Gastroesophageal sphincter (tissue), 3 donors: ENCODE results near the gene PLOD1.
"Not testable (repeated sequence)": the region's sequence is repeated elsewhere in the genome, so short reads cannot be mapped to it uniquely, and the experiment has no call there.

Experiments used
- EP300 ChIP-seq: sonication (generic); formaldehyde crosslinking; IDR thresholded peaks from one replicate; pipeline ENCODE4 v1.6.1; 2017; ENCODE audit warnings: antibody characterized with exemption, mild to moderate bottlenecking
- POLR2A ChIP-seq, 2 donors: fragments of 450-650 bp; IDR thresholded peaks; one replicate each; pipeline ENCODE4 v1.6.1; 2017; ENCODE audit warnings: antibody characterized with exemption in 2 of 2, mild to moderate bottlenecking in 2 of 2, moderate library complexity in 1 of 2
- POLR2AphosphoS5 ChIP-seq: sonication (generic); formaldehyde crosslinking; IDR thresholded peaks from one replicate; pipeline ENCODE4 v1.6.1; 2017; ENCODE audit warnings: antibody characterized with exemption
- TF ChIP-seq, protein P1 (sequence below), 4 experiments: fragments of 200-600 bp in 2 of 4; fragments of 450-650 bp in 2 of 4; sonication (generic) in 1 of 4; IDR thresholded peaks; one replicate each; pipeline ENCODE4 v1.5.1; 2017 to 2019; ENCODE audit warnings: antibody characterized with exemption in 4 of 4, mild to moderate bottlenecking in 2 of 4, moderate library complexity in 2 of 4

DNA sequence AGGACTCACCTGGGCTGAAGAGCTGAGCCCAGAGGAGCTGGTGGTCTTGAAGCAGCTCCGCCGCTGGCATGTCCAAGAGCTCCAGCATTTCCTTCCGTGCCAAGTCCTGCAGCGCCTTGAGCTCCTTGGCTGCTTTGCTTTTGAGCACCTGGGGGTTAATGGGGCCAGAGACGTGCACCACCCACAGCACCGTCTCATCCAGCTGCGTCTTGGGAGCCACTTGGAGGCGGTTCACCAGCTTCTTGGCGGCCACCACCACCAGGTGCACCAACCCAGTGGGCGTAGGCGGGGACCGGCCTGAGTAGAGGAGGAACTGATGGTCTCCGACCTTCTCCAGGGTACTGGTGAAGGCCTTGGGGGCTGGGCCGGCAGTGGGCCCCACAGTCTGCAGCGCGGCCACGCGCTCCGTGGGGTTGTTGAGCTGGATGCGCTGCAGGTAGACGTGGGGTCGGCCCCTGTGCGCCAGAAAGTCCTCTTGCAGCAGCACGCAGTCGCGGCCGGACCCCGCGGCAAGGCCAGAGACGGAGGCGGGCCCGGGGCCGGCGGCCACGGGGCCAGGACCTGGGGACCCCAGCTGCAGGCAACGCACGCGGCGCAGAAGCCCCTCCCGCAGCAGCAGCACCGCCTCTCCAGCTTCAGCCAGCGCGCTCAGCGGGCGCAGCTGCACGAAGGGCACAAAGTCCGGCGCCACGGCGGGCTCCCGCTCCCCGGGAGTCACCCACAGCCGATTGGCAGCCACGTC is 9.2 kb upstream of the PLOD1 start:
- TF ChIP-seq POLR2A (IDR thresholded peaks at IDR 0.05); POLR2AphosphoS5; EP300: not testable (repeated sequence)
- TF ChIP-seq, protein P1, sequence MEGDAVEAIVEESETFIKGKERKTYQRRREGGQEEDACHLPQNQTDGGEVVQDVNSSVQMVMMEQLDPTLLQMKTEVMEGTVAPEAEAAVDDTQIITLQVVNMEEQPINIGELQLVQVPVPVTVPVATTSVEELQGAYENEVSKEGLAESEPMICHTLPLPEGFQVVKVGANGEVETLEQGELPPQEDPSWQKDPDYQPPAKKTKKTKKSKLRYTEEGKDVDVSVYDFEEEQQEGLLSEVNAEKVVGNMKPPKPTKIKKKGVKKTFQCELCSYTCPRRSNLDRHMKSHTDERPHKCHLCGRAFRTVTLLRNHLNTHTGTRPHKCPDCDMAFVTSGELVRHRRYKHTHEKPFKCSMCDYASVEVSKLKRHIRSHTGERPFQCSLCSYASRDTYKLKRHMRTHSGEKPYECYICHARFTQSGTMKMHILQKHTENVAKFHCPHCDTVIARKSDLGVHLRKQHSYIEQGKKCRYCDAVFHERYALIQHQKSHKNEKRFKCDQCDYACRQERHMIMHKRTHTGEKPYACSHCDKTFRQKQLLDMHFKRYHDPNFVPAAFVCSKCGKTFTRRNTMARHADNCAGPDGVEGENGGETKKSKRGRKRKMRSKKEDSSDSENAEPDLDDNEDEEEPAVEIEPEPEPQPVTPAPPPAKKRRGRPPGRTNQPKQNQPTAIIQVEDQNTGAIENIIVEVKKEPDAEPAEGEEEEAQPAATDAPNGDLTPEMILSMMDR (IDR thresholded peaks at IDR 0.05) = not testable (repeated sequence)
